Stimulated activated CD4-positive, alpha-beta T cell treated with anti-CD3 and anti-CD28 coated beads, Interleukin-2, amount 100 ng/mL, for 4 hours (primary cell): Measurements from ENCODE around the gene URM1.

Experiments used
- DNase-seq: peaks from one replicate; pipeline ENCODE4 v3.0.0-alpha.2; 2020; ENCODE audit warnings: low read depth

The URM1 gene

GRCh38 chr9:128385496-128386460 is 14.6 kb downstream of the URM1 start:
- no peak for DNase-seq

DNA sequence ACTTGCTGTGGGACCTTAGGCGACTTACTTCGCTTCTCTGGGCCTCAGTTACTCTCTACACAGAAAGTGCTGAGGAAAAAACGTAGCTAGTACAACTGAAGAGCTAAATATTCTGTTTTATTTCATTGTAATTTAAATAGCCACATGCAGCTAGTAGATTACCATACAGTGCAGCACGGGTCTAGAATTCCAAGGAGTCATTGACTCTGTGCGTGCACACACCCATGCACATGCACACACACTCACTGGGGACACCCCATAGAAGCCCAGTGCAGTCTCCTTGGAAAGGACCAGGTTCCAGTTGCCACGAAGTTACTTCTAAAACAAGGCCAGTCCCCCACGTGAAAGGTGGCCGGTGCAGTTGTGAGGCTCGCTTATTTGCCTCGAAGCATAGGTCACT is 17.0 kb downstream of the URM1 start:
- no peak for DNase-seq

GRCh38 chr9:128389395-128390149 is 18.4 kb downstream of the URM1 start:
- no peak for DNase-seq

DNA sequence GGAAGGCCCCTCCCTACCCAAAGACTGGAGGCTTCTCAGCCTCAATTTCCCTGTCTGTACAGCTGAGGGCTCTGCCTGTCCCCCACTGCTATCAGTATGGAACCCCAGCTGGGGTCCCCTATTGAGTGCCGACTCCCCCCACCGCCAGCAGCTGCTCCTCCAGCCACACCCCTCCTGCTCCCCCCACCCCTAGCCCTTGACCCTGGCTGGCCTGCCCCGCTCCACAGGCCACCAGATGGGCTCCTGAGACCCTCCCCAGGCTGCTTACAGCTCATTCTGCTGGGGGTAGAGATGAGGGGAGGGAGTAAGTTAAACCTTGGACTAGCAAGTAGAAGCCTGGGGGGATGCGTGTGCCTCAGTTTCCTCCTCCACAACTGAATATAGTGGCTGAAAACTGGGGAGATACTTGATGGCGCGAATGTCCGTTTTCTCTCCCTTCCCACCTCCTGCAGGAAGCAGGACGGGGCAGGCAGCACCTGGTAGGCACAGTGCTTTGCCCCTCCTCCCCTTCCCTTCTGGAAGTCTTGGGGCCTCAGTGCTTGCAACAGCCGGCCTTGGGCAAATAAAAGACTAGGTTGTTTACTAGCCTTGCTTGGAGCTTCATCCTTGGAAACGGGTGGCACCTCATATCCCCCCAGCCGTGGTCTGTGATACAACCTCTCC is 19.1 kb downstream of the URM1 start:
- no peak for DNase-seq

GRCh38 chr9:128390813-128391711 is 19.9 kb downstream of the URM1 start:
- DNase-seq: no peak

- DNase-seq: no peak
These were observed 20.8 kb downstream of the URM1 start for GRCh38 chr9:128391956-128392301.

GRCh38 chr9:128392302-128393144 is 21.3 kb downstream of the URM1 start:
- DNase-seq: no peak

DNA sequence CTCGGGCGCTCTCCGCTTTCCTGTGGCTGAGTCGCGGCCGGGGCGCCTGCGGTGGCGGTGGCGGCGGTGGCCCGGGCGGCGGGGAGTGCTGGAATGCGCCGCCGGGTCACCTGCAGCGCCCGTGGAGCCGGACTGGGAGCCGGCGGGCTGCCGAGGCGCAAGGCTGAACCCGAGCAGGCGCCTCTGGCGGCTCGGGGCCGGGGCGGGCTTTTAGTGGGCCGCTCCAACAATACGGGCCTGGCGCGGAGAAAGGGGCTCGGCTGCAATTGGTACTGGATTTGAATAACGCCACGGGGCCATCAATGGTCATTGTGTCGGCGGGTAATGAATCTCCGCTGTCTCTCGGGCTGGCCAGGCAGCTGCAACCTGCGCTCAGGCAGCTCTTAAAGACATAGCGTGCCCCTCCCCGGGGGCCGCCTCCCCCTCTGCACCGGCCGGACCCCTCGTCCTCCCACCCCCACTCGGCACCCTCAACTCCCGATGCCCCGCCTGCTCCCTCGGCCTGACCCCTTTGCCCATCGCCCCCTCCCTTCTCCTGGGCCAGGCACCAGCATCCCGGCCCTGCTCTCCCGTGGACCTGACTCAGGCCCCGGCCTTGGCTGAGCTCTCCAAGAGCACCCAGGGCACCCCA is 22.1 kb downstream of the URM1 start:
- DNase-seq: no peak

- no peak for DNase-seq
These were observed 22.8 kb downstream of the URM1 start for GRCh38 chr9:128393970-128394369.

DNA sequence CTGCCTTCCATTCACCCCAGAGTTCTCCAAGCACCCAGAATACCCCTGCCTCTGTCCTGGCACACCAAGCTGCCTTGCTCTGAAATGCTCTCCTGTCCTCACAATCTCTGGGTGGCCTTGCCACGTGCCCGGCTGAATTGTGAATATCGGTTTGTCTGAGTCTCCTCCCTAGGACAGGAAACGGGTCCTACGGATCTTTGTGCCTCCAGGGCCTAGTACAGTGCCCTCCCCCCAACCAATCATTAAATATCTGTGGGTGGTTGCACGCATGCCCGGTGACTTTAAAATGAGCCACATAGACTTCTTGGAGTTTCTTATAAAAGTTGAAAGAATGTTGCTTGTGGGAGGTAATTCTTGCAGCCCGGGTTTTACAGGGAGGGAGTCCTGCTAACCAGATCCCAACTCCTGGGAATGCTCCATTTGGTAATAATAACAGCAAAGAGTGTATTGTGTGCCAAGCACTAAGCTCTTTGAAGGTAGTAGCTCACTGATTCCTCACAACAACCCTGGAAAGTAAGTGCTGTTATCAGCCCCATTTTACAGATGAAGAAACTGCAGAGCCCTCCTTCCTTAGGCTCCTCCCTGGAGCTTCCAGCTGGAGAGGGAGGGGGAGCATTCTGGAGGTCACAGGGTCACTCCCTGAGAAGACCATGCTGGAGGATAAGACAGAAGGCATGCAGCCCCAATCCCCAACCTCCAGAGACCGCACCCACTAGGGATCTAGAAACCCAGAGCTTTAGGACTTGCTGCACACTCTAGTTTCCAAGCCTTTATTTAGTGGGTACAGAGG is 23.4 kb downstream of the URM1 start:
- DNase-seq: no peak

DNA sequence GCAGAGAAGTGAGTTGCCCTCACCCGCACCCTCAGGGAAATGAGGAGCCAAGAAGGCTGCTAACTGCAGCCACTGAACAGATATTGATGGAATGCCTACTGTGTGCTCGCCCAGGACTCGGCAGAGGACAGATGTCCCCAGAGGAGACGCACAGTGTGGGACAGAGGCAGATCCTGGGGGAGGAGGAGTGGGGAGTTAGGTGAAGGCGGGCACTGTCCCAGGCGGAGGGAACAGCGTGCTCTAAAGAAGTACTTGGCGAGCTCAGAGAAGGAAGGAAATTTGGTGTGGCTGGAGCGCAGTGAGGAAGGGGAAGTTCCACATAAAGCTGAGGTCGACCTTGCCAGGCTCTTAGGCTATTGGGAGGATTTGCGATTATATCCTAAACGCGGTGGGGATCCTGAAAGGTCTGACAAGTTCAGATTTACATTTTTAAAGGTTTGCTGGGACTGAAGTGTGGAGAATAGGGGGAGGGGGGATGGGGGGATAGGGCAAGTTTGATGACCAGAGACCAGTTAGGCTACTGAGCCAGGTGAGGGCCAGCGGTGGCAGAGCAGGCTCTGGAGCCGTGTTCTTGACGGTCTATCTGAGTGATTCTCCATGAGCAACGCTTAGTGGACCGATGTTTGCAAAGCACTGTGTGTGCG is 25.9 kb downstream of the URM1 start:
- no peak for DNase-seq

DNA sequence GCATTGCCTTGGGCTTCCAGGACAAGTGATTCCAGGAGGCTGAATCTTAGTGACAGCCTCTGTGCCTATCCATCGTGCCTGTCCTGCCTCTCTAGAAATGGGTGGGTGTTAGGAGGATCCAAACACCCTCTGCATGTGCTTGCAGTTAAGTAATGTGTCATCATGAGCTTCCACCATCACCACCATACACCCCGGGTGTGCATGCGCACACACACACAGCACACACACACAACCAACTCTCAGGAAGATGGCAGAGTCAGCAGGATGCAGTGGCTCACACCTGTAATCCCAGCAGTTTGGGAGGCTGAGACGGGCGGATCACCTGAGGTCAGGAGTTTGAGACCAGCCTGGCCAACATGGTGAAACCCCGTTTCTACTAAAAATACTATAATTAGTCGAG is 26.7 kb downstream of the URM1 start:
- DNase-seq: no peak

DNA sequence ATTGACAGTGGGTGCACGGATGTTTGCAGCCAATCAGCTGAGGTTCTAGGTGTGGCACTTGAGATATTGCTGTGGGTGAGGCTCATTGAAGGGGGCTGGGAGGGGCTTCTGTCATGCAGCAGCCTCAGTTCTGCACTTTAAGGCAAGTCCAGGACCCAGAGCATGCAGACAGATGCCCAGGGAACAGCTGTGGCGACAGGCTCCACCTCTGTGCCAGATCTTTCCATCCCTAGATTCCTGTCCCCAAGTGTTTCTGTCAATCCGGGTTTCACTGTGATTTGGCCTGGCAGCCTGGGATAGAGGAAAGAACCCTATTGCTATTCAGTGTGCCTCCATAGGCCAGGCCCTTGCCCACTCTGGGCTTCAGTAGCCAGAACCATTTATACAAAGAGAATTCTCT is 28.7 kb downstream of the URM1 start:
- DNase-seq: no peak

DNA sequence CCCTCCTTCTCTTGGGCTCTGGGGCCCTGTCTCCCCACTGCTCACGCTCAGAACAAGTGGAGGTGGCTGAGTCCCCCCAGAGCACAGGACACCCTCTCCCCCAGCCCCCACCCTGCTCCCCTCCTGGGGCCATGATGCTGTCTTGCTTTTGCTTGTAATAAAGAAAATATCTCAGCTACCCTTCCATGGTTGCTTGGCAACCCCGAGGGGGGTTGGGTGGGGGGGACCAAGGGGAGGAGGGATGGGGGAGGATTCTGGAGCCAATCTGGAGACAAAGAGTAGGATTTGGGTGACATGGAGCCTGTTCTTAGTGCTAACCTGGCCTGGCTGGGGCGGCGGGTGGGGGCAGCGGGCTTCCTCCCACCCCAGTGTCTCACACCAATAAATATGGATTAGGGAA is 33.4 kb downstream of the URM1 start:
- DNase-seq: no peak

- no peak for DNase-seq
These were observed 34.1 kb downstream of the URM1 start for GRCh38 chr9:128405077-128405779.

DNA sequence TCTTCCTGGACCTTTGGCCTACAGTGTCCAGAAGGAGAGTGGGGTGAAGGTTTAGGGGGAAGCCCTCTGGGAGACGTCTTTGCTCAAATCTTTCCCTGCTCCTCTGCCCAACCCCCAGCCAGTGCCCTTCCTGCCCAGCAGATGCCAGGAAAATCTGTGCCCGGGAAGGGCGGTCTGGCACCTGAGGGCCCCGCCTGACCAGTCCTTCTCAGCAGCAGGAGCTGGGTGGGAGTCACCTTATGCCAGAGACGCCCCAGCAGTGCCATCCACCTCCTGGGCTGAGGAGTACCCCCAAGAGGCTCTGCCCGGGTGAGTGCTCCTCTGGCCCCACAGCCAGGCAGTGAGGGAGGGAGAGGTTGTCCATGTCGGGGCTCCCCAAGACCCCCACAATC is 34.6 kb downstream of the URM1 start:
- DNase-seq: no peak

- DNase-seq: no peak
These were observed 35.7 kb downstream of the URM1 start for GRCh38 chr9:128406848-128407391.

- DNase-seq: no peak
These were observed 37.8 kb downstream of the URM1 start for GRCh38 chr9:128408963-128409431.
